GM15510 (cell line): ENCODE data around the gene OVOL2.

Experiments used
- POLR2A ChIP-seq: IDR thresholded peaks from 3 replicates; pipeline ENCODE4 v1.6.1; 2011; ENCODE audit warnings: borderline replicate concordance; ENCODE audit not compliant: insufficient read length; ENCODE audit errors: extremely low read depth

Gene OVOL2

GRCh38 chr20:18031888-18032509, 25.7 kb downstream of the OVOL2 start:
- no peak for TF ChIP-seq POLR2A

- TF ChIP-seq POLR2A = no peak
Measured at GRCh38 chr20:18031050-18031449, 26.7 kb downstream of the OVOL2 start.

- no peak for TF ChIP-seq POLR2A
Measured at GRCh38 chr20:18030020-18030419, 27.7 kb downstream of the OVOL2 start.

- TF ChIP-seq POLR2A = no peak
Measured at GRCh38 chr20:18024606-18025127, 33.0 kb downstream of the OVOL2 start.

- no peak for TF ChIP-seq POLR2A
Measured at GRCh38 chr20:18020931-18021330, 36.8 kb downstream of the OVOL2 start.

- no peak for TF ChIP-seq POLR2A
Measured at GRCh38 chr20:18019068-18019467, 38.6 kb downstream of the OVOL2 start.

- no peak for TF ChIP-seq POLR2A
Measured at GRCh38 chr20:18018100-18018499, 39.6 kb downstream of the OVOL2 start.

- no peak for TF ChIP-seq POLR2A
Measured at GRCh38 chr20:18016772-18017171, 40.9 kb downstream of the OVOL2 start.

GRCh38 chr20:18014411-18014810, 43.3 kb downstream of the OVOL2 start:
- TF ChIP-seq POLR2A = no peak

- no peak for TF ChIP-seq POLR2A
Measured at GRCh38 chr20:18012901-18013300, 44.8 kb downstream of the OVOL2 start.

GRCh38 chr20:18011951-18012645, 45.6 kb downstream of the OVOL2 start:
- no peak for TF ChIP-seq POLR2A

GRCh38 chr20:18011482-18011881, 46.2 kb downstream of the OVOL2 start:
- TF ChIP-seq POLR2A = no peak

GRCh38 chr20:18009116-18009515, 48.6 kb downstream of the OVOL2 start:
- no peak for TF ChIP-seq POLR2A

- no peak for TF ChIP-seq POLR2A
Measured at GRCh38 chr20:18007534-18008292, 50.0 kb downstream of the OVOL2 start.

- TF ChIP-seq POLR2A = no peak
Measured at GRCh38 chr20:18006684-18007083, 51.0 kb downstream of the OVOL2 start.
